Measurements from ENCODE around the gene CEP126.

Gene CEP126

GRCh38 chr11:101929294-101929915 lies 14.6 kb downstream of the CEP126 start:
- Histone ChIP-seq H3K4me1 (ENCODE audit: control insufficient read depth, insufficient read depth, low read length) (no peaks in the 10 kb centered on the region), H3K9me3 (ENCODE audit: control insufficient read depth, insufficient read depth, low read depth, low read length) (no peaks in the 10 kb centered on the region), H3K36me3 (ENCODE audit: control insufficient read depth in 2 of 2, insufficient read depth in 1 of 2, low read length in 2 of 2) (no peaks in the 10 kb centered on the region), H3K4me3 (ENCODE audit: low read depth, low read length) (no peak overlapping the region), H3K27ac (ENCODE audit: extremely low read depth, low read depth, low read length) (no peak overlapping the region)
- TF ChIP-seq ZNF114 (tag by site-specific recombination; IDR thresholded peaks at IDR 0.05) = no peak
- TF ChIP-seq ZNF223 (tag by site-specific recombination; IDR thresholded peaks at IDR 0.05) = no peak
- POLR2A ChIA-PET = no interaction called here
- CTCF ChIA-PET = interaction anchor here (0.8 kb wide), 1 partner anchor 50 kb away, joined by 3 read pairs; no protein-coding TSS in a partner anchor

- Histone ChIP-seq H3K27ac (ENCODE audit: extremely low read depth, low read depth, low read length) (no peak overlapping the region), H3K4me1 (ENCODE audit: control insufficient read depth, insufficient read depth, low read length) (no peaks in the 10 kb centered on the region), H3K9me3 (ENCODE audit: control insufficient read depth, insufficient read depth, low read depth, low read length) (no peaks in the 10 kb centered on the region), H3K36me3 (ENCODE audit: control insufficient read depth in 2 of 2, insufficient read depth in 1 of 2, low read length in 2 of 2) (no peaks in the 10 kb centered on the region), H3K4me3 (ENCODE audit: low read depth, low read length) (no peak overlapping the region)
- ChIA-PET POLR2A (no interaction called here), CTCF (interaction anchor here (0.7 to 1.0 kb wide), 2 partner anchors 15 to 33 kb away, joined by 3 read pairs; partner anchors contain the start of gene ANGPTL5)
- TF ChIP-seq ZNF626 (tag by site-specific recombination; IDR thresholded peaks at IDR 0.05) = no peak
- no peak for TF ChIP-seq ZNF501 (tag by site-specific recombination; IDR thresholded peaks at IDR 0.05)
- no peak for TF ChIP-seq ZNF560 (tag by site-specific recombination; IDR thresholded peaks at IDR 0.05; ENCODE audit: borderline replicate concordance)
- TF ChIP-seq ZNF654 (tag by site-specific recombination; IDR thresholded peaks at IDR 0.05; ENCODE audit: low read depth) = no peak
- TF ChIP-seq, protein P1, sequence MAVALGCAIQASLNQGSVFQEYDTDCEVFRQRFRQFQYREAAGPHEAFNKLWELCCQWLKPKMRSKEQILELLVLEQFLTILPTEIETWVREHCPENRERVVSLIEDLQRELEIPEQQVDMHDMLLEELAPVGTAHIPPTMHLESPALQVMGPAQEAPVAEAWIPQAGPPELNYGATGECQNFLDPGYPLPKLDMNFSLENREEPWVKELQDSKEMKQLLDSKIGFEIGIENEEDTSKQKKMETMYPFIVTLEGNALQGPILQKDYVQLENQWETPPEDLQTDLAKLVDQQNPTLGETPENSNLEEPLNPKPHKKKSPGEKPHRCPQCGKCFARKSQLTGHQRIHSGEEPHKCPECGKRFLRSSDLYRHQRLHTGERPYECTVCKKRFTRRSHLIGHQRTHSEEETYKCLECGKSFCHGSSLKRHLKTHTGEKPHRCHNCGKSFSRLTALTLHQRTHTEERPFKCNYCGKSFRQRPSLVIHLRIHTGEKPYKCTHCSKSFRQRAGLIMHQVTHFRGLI (tag by site-specific recombination; IDR thresholded peaks at IDR 0.05) = no peak
These were observed 16.9 kb downstream of the CEP126 start for GRCh38 chr11:101931692-101932091.

- Histone ChIP-seq H3K9me3 (ENCODE audit: control insufficient read depth, insufficient read depth, low read depth, low read length) (no peaks in the 10 kb centered on the region), H3K27ac (ENCODE audit: extremely low read depth, low read depth, low read length) (no peak overlapping the region), H3K4me3 (ENCODE audit: low read depth, low read length) (no peak overlapping the region), H3K36me3 (ENCODE audit: control insufficient read depth in 2 of 2, insufficient read depth in 1 of 2, low read length in 2 of 2) (no peaks in the 10 kb centered on the region), H3K4me1 (ENCODE audit: control insufficient read depth, insufficient read depth, low read length) (no peaks in the 10 kb centered on the region)
- ChIA-PET POLR2A (no interaction called here), CTCF (no interaction called here)
- TF ChIP-seq BCL11A (tag by site-specific recombination; IDR thresholded peaks at IDR 0.05; ENCODE audit: low read depth) = no peak
- TF ChIP-seq ZNF529 (tag by site-specific recombination; IDR thresholded peaks at IDR 0.05; ENCODE audit: insufficient replicate concordance) = no peak
- no peak for TF ChIP-seq ATF2 (tag by site-specific recombination; IDR thresholded peaks at IDR 0.05; ENCODE audit: low read depth)
- TF ChIP-seq GFI1B (tag by site-specific recombination; IDR thresholded peaks at IDR 0.05) = no peak
These were observed 26.2 kb downstream of the CEP126 start for GRCh38 chr11:101940901-101941520.

- Histone ChIP-seq H3K27ac (ENCODE audit: extremely low read depth, low read depth, low read length) (no peak overlapping the region), H3K9me3 (ENCODE audit: control insufficient read depth, insufficient read depth, low read depth, low read length) (no peaks in the 10 kb centered on the region), H3K4me3 (ENCODE audit: low read depth, low read length) (no peak overlapping the region), H3K4me1 (ENCODE audit: control insufficient read depth, insufficient read depth, low read length) (no peaks in the 10 kb centered on the region), H3K36me3 (ENCODE audit: control insufficient read depth in 2 of 2, insufficient read depth in 1 of 2, low read length in 2 of 2) (no peaks in the 10 kb centered on the region)
- TF ChIP-seq ZNF560 (tag by site-specific recombination; IDR thresholded peaks at IDR 0.05; ENCODE audit: borderline replicate concordance) (no peak), ZNF10 (tag by site-specific recombination; IDR thresholded peaks at IDR 0.05) (no peak), ZNF629 (tag by site-specific recombination; IDR thresholded peaks at IDR 0.05) (no peak)
- TF ChIP-seq, protein P2, sequence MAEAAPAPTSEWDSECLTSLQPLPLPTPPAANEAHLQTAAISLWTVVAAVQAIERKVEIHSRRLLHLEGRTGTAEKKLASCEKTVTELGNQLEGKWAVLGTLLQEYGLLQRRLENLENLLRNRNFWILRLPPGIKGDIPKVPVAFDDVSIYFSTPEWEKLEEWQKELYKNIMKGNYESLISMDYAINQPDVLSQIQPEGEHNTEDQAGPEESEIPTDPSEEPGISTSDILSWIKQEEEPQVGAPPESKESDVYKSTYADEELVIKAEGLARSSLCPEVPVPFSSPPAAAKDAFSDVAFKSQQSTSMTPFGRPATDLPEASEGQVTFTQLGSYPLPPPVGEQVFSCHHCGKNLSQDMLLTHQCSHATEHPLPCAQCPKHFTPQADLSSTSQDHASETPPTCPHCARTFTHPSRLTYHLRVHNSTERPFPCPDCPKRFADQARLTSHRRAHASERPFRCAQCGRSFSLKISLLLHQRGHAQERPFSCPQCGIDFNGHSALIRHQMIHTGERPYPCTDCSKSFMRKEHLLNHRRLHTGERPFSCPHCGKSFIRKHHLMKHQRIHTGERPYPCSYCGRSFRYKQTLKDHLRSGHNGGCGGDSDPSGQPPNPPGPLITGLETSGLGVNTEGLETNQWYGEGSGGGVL (tag by site-specific recombination; IDR thresholded peaks at IDR 0.05) = no peak
- TF ChIP-seq, protein P3, sequence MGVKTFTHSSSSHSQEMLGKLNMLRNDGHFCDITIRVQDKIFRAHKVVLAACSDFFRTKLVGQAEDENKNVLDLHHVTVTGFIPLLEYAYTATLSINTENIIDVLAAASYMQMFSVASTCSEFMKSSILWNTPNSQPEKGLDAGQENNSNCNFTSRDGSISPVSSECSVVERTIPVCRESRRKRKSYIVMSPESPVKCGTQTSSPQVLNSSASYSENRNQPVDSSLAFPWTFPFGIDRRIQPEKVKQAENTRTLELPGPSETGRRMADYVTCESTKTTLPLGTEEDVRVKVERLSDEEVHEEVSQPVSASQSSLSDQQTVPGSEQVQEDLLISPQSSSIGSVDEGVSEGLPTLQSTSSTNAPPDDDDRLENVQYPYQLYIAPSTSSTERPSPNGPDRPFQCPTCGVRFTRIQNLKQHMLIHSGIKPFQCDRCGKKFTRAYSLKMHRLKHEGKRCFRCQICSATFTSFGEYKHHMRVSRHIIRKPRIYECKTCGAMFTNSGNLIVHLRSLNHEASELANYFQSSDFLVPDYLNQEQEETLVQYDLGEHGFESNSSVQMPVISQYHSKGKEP (tag by site-specific recombination; IDR thresholded peaks at IDR 0.05) = no peak
- TF ChIP-seq, protein P4, sequence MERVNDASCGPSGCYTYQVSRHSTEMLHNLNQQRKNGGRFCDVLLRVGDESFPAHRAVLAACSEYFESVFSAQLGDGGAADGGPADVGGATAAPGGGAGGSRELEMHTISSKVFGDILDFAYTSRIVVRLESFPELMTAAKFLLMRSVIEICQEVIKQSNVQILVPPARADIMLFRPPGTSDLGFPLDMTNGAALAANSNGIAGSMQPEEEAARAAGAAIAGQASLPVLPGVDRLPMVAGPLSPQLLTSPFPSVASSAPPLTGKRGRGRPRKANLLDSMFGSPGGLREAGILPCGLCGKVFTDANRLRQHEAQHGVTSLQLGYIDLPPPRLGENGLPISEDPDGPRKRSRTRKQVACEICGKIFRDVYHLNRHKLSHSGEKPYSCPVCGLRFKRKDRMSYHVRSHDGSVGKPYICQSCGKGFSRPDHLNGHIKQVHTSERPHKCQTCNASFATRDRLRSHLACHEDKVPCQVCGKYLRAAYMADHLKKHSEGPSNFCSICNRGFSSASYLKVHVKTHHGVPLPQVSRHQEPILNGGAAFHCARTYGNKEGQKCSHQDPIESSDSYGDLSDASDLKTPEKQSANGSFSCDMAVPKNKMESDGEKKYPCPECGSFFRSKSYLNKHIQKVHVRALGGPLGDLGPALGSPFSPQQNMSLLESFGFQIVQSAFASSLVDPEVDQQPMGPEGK (tag by site-specific recombination; IDR thresholded peaks at IDR 0.05) = no peak
- CTCF ChIA-PET = interaction anchor here (0.8 kb wide), 1 partner anchor 84 kb away, joined by 3 read pairs; no protein-coding TSS in a partner anchor
- POLR2A ChIA-PET = no interaction called here
These were observed 30.1 kb downstream of the CEP126 start for GRCh38 chr11:101944923-101945322.

Measured in HEK293 (cell line).